Gastrocnemius medialis (tissue), 4 donors: ENCODE results near the gene MAPKAP1. TPM values are rescaled to one million over a fixed set of nuclear protein-coding genes. Genes with fewer than 3 reads are reported as not detected.

Experiments used
- ATAC-seq, 2 donors: fragments of 150-250 bp; one replicate each; pipeline ENCODE4 v1.9.1; 2016
- DNase-seq, 2 donors: peaks; one replicate each; pipeline ENCODE4 v3.0.0-alpha.2; 2019
- H3K27ac ChIP-seq, 4 donors: fragments of 200-600 bp; sonication (generic); 1 replicate in 1 of 4; 2 replicates in 3 of 4; pipeline ENCODE4 v1.5.1; 2016 to 2018; ENCODE audit warnings: mild to moderate bottlenecking in 2 of 4, moderate library complexity in 1 of 4
- H3K27me3 ChIP-seq, 3 donors: fragments of 200-600 bp; sonication (generic) in 2 of 3; 1 replicate in 1 of 3; 2 replicates in 2 of 3; pipeline versions ENCODE4 v1.5.1 to v1.6.0; 2016 to 2019; ENCODE audit warnings: mild to moderate bottlenecking in 1 of 3, moderate library complexity in 1 of 3
- H3K36me3 ChIP-seq, 2 donors: fragments of 200-600 bp; sonication (generic) in 1 of 2; one replicate each; pipeline ENCODE4 v1.5.1; 2017 to 2018
- H3K4me1 ChIP-seq, 2 donors: fragments of 200-600 bp; sonication (generic) in 1 of 2; one replicate each; pipeline ENCODE4 v1.5.1; 2016 to 2017; ENCODE audit warnings: mild to moderate bottlenecking in 2 of 2
- H3K4me3 ChIP-seq, 4 donors: fragments of 200-600 bp; sonication (generic) in 3 of 4; 1 replicate in 1 of 4; 2 replicates in 3 of 4; pipeline ENCODE4 v1.5.1; 2016 to 2019; ENCODE audit warnings: mild to moderate bottlenecking in 2 of 4
- H3K9me3 ChIP-seq, 3 donors: fragments of 200-600 bp; sonication (generic) in 2 of 3; 1 replicate in 1 of 3; 2 replicates in 2 of 3; pipeline ENCODE4 v1.5.1; 2016 to 2019
- CTCF ChIP-seq, 5 experiments: fragments of 450-650 bp in 3 of 5; fragments of 200-600 bp in 2 of 5; sonication (generic) in 2 of 5; IDR thresholded peaks in 4 of 5; conservative IDR thresholded peaks in 1 of 5; 1 replicate in 4 of 5; 2 replicates in 1 of 5; pipeline ENCODE4 v1.5.1; 2016 to 2019; ENCODE audit warnings: antibody characterized with exemption in 5 of 5, mild to moderate bottlenecking in 3 of 5, moderate library complexity in 3 of 5
- POLR2A ChIP-seq, 2 donors: fragments of 450-650 bp; IDR thresholded peaks; one replicate each; pipeline ENCODE4 v1.6.1; 2017; ENCODE audit warnings: antibody characterized with exemption in 2 of 2, mild to moderate bottlenecking in 2 of 2, moderate library complexity in 2 of 2
- in situ Hi-C, 4 donors: fragments of 200-750 bp; cut with MboI; loops; one replicate each; pipeline versions ENCODE4 v1.15.0 to v1.8.0; 2017; ENCODE audit warnings: low sequenced_read_pairs in 4 of 4
- intact Hi-C: fragments of 100-400 bp; cut with DNase I; formaldehyde crosslinking; loops from one replicate; pipeline ENCODE4 v1.15.1; 2023; ENCODE audit warnings: low total_unique reads
- total RNA-seq, 4 donors: library from RNA; depleted of rRNA; stranded (reverse); fragments of >200 nt; gene quantifications; one replicate each; pipeline versions ENCODE4 v1.1.0 to v1.2.3, GENCODE V29; 2016

Gene MAPKAP1
- total RNA-seq, 4 donors from 2014 or later: 58.2 to 123 (median 104) TPM

- Histone ChIP-seq H3K9me3 (no peaks in the 10 kb centered on the region), H3K36me3 (no peaks in the 10 kb centered on the region), H3K4me3 (no peak overlapping the region), H3K4me1 (no peaks in the 10 kb centered on the region), H3K27ac (no peak overlapping the region), H3K27me3 (no peaks in the 10 kb centered on the region)
- TF ChIP-seq CTCF (IDR thresholded peaks at IDR 0.05 in 4 of 5, conservative IDR thresholded peaks at IDR 0.05 in 1 of 5) (no peak), POLR2A (IDR thresholded peaks at IDR 0.05) (no peak)
- ATAC-seq (no peak), DNase-seq (no peak)
- in situ Hi-C loops: no loop called here
- intact Hi-C loops: no loop called here
Measured at GRCh38 chr9:125493881-125494652, 212.9 kb downstream of the MAPKAP1 start.

GRCh38 chr9:125493384-125493783 is 213.6 kb downstream of the MAPKAP1 start:
- DNase-seq: no peak
- no peaks in the 10 kb centered on the region for H3K27me3 ChIP-seq
- intact Hi-C loops (no loop called here), in situ Hi-C loops (no loop called here)
- H3K36me3 ChIP-seq: no peaks in the 10 kb centered on the region
- no peak for TF ChIP-seq POLR2A (IDR thresholded peaks at IDR 0.05)
- no peak for TF ChIP-seq CTCF (IDR thresholded peaks at IDR 0.05 in 4 of 5, conservative IDR thresholded peaks at IDR 0.05 in 1 of 5)
- H3K9me3 ChIP-seq: no peaks in the 10 kb centered on the region
- ATAC-seq: no peak
- H3K4me3 ChIP-seq: no peak overlapping the region
- H3K27ac ChIP-seq: no peak overlapping the region
- no peaks in the 10 kb centered on the region for H3K4me1 ChIP-seq

- intact Hi-C loops (no loop called here), in situ Hi-C loops (no loop called here)
Measured at GRCh38 chr9:125492719-125493118, 214.3 kb downstream of the MAPKAP1 start.

GRCh38 chr9:125487842-125488241 is 219.2 kb downstream of the MAPKAP1 start:
- Histone ChIP-seq H3K4me3 (no peak overlapping the region), H3K27ac (no peak overlapping the region), H3K9me3 (no peaks in the 10 kb centered on the region), H3K36me3 (no peaks in the 10 kb centered on the region), H3K4me1 (peaks cover 0 to 5% of the 10 kb centered on the region in 2 donors), H3K27me3 (no peaks in the 10 kb centered on the region)
- intact Hi-C loops (no loop called here), in situ Hi-C loops (no loop called here)
- TF ChIP-seq CTCF (IDR thresholded peaks at IDR 0.05 in 4 of 5, conservative IDR thresholded peaks at IDR 0.05 in 1 of 5): no peak
- TF ChIP-seq POLR2A (IDR thresholded peaks at IDR 0.05): no peak
- no peak for DNase-seq
- ATAC-seq: no peak

More at GRCh38 chr9:125492719-125493118, 214.3 kb downstream of the MAPKAP1 start:
- Histone ChIP-seq H3K36me3 (no peaks in the 10 kb centered on the region), H3K9me3 (no peaks in the 10 kb centered on the region), H3K4me3 (no peak overlapping the region), H3K27me3 (no peaks in the 10 kb centered on the region), H3K4me1 (no peaks in the 10 kb centered on the region), H3K27ac (no peak overlapping the region)
- ATAC-seq: no peak
- no peak for DNase-seq
- TF ChIP-seq POLR2A (IDR thresholded peaks at IDR 0.05): no peak
- no peak for TF ChIP-seq CTCF (IDR thresholded peaks at IDR 0.05 in 4 of 5, conservative IDR thresholded peaks at IDR 0.05 in 1 of 5)
